Kidney tubule cell (primary cell): Measurements from ENCODE around the gene AKR7A2.
A peak's percentile ranks its signal among the peaks of the same experiment; 100 is the strongest.
"Not testable (repeated sequence)": the region's sequence is repeated elsewhere in the genome, so short reads cannot be mapped to it uniquely, and the experiment has no call there.

ENCODE experiments used
- DNase-seq: peaks from one replicate; pipeline ENCODE4 v3.0.0-alpha.2; 2018; ENCODE audit warnings: low spot score

Gene AKR7A2

DNA sequence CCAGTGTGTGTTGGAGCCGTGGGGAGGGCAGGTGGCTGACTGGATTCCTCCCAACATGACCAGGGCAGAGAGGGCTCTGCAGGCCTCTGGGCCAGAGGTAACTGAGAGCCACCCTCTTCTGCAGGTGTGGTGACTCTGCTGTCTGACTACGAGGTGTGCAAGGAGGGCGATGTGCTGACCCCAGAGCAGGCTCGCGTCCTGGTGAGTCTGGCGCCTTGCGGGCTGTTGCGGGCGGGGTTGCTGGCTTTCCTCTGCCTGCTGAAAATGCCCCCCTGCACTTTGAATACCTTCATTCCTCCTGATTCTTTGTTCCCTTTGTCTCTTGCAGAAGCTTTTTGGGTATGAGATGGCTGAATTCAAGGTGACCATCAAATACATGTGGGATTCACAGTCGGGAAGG lies 53.6 kb downstream of the AKR7A2 start:
- no peak for DNase-seq

DNA sequence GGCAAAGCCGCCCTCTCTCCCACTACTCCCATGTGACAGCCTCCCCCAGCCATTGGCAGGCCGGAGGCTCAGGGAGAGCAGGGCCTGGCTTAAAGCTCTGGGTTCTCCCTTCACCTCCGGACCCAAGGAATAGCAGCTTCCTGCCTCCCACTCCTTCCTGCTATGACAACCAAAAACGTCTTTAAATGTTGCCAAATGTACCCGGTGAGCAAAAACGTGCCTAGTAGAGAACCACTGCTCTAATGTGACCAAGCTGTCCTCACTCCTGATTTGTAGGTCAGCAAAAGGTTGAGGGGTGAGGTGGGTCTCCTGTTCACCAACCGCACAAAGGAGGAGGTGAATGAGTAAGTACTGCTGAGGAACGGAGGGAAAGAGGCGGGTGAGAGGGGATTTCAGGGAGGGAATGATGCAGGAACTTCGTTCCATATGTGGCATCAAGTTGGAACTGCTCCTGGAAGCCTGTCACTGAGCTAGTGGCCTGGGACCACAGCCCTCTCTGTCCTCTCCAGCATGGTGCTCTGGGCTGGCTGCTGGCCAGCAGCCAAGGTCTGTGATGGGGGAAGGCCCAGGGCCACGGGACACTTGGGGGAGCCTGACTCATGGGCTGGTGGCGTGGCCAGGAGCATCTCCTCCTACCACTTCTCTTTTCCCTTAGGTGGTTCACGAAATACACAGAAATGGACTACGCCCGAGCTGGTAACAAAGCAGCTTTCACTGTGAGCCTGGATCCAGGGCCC lies 54.6 kb downstream of the AKR7A2 start:
- peak; percentile 17 for DNase-seq

DNA sequence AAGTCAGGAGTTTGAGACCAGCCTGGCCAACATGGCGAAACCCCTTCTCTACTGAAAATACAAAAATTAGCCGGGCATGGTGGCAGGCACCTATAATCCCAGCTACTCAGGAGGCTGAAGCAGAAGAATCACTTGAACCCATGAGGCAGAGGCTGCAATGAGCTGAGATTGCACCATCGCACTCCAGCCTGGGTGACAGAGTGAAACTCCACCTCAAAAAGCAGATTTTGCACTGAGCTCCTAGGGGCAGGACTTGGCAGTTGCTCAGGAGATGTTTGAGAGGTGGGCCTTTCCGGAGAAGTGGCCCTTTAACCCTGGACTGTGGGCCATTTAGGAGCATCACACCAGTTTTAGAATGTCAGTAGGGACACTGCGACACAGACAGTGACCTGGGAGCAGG lies 55.6 kb downstream of the AKR7A2 start:
- not testable (repeated sequence) for DNase-seq

DNA sequence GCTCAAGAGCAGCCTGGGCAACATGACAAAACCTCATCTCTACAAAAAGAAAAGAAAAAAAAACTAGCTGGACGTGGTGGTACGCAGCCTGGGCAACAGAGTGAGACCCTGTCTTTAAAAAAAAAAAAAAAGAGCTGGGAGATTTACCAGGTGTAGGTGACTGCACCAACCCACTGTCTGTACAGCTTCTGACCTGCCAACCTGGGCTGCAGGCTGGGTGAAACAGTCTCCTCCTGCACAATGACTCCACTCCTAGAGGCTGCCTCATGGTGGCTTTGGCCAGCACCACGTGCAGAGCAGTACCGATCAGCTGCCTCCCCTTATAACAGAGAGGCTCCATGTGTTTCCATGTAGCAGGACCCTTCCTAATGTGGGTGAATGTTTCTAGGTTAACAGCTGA lies 56.7 kb downstream of the AKR7A2 start:
- no peak for DNase-seq

DNA sequence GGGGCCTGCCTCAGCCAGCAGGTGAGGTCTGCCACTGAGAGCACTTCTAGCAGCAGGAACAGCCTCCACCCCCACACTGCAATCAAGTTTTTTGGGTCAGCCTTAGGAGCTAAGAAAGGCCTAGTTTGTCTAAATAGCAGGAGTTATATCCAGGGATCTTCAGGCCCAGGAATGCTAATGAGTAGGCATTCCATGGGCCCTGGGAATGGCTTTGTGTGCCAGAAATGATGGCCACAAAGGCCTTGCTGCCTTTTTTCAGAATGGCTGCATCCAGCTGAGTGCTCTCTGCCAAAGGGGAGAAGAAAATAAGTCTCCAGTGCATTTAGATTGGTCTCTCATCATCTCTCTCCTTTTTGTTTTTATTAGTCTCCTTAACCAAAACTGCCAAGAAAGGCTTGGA lies 57.5 kb downstream of the AKR7A2 start:
- DNase-seq, result no peak
